ENCODE data around the gene RNF144A.

GRCh38 chr2:6946722-6947121 lies 29.5 kb downstream of the RNF144A start:
- TF ChIP-seq CTCF (conservative IDR thresholded peaks at IDR 0.05 in 1 of 2, IDR thresholded peaks at IDR 0.05 in 1 of 2; ENCODE audit: extremely low read depth in 1 of 2, insufficient read depth in 1 of 2, low read depth in 1 of 2, low read length in 2 of 2) (no peak), EZH2 (IDR thresholded peaks at IDR 0.05; ENCODE audit: borderline replicate concordance, low read length) (no peak)

All from mammary epithelial cell (primary cell).